Measurements from ENCODE around the gene OR10H1. TPM values are rescaled to one million over a fixed set of nuclear protein-coding genes. Genes with fewer than 3 reads are reported as not detected.
"Not testable (repeated sequence)": the region's sequence is repeated elsewhere in the genome, so short reads cannot be mapped to it uniquely, and the experiment has no call there.

The OR10H1 gene
- total RNA-seq, 2 donors from 2014 or later: not detected

GRCh38 chr19:15813916-15814315 lies 1.5 kb downstream of the OR10H1 start:
- Histone ChIP-seq H3K9me3 (no peaks in the 10 kb centered on the region), H3K27me3 (no peaks in the 10 kb centered on the region), H3K27ac (no peak overlapping the region), H3K4me1 (no peaks in the 10 kb centered on the region), H3K4me3 (no peak overlapping the region), H3K36me3 (replicated peaks in 1 of 2; ENCODE audit: insufficient read depth in 1 of 2, low read depth in 2 of 2) (no peaks in the 10 kb centered on the region)
- ATAC-seq: no peak
- intact Hi-C loops (cut with DNase I): no loop called here
- TF ChIP-seq CTCF (IDR thresholded peaks at IDR 0.05) (no peak), POLR2A (IDR thresholded peaks at IDR 0.05) (no peak)
- no peak for DNase-seq
- WGBS, 2 donors: 49 to 65% methylated on average over 7 of the region's 7 CpGs

- TF ChIP-seq POLR2A (IDR thresholded peaks at IDR 0.05) (no peak), CTCF (IDR thresholded peaks at IDR 0.05) (peak in 4 of 7 experiments; percentile 11 to 28 (median 18))
- Histone ChIP-seq H3K27ac (no peak overlapping the region), H3K4me3 (no peak overlapping the region), H3K4me1 (no peaks in the 10 kb centered on the region), H3K9me3 (no peaks in the 10 kb centered on the region), H3K27me3 (no peaks in the 10 kb centered on the region), H3K36me3 (replicated peaks in 1 of 2; ENCODE audit: insufficient read depth in 1 of 2, low read depth in 2 of 2) (no peaks in the 10 kb centered on the region)
- intact Hi-C loops (cut with DNase I): no loop called here
- ATAC-seq (no peak), DNase-seq (peak in 1 of 4 donors; percentile 11)
- WGBS, 2 donors: 7 to 13% methylated on average over 6 of the region's 6 CpGs
Measured at GRCh38 chr19:15812060-15812722, 3.3 kb downstream of the OR10H1 start.

GRCh38 chr19:15811476-15811875 lies 4.0 kb downstream of the OR10H1 start:
- DNase-seq (no peak), ATAC-seq (no peak)
- no peak for TF ChIP-seq CTCF (IDR thresholded peaks at IDR 0.05)
- no peak for TF ChIP-seq POLR2A (IDR thresholded peaks at IDR 0.05)
- 60 to 81% methylated on average over 2 to 4 of the region's 4 CpGs for WGBS, 2 donors
- intact Hi-C loops (cut with DNase I): no loop called here
- no peak overlapping the region for H3K27ac ChIP-seq
- H3K4me1 ChIP-seq: no peaks in the 10 kb centered on the region
- no peaks in the 10 kb centered on the region for H3K36me3 ChIP-seq (replicated peaks in 1 of 2; ENCODE audit: insufficient read depth in 1 of 2, low read depth in 2 of 2)
- H3K9me3 ChIP-seq: no peaks in the 10 kb centered on the region
- H3K4me3 ChIP-seq: no peak overlapping the region
- H3K27me3 ChIP-seq: no peaks in the 10 kb centered on the region

- ATAC-seq (no peak), DNase-seq (peak in 2 of 4 donors; percentile 10 to 25)
- Histone ChIP-seq H3K27ac (no peak overlapping the region), H3K4me3 (no peak overlapping the region), H3K36me3 (replicated peaks in 1 of 2; ENCODE audit: insufficient read depth in 1 of 2, low read depth in 2 of 2) (no peaks in the 10 kb centered on the region), H3K27me3 (no peaks in the 10 kb centered on the region), H3K4me1 (no peaks in the 10 kb centered on the region), H3K9me3 (no peaks in the 10 kb centered on the region)
- peak in 3 of 7 experiments; percentile 16 to 32 (median 26) for TF ChIP-seq CTCF (IDR thresholded peaks at IDR 0.05)
- no peak for TF ChIP-seq POLR2A (IDR thresholded peaks at IDR 0.05)
- intact Hi-C loops (cut with DNase I): no loop called here
- WGBS, 2 donors: 43 to 45% methylated on average over 7 of the region's 7 CpGs
Measured at GRCh38 chr19:15810335-15810734, 5.1 kb downstream of the OR10H1 start.

- intact Hi-C loops (cut with DNase I); H3K27ac ChIP-seq; H3K9me3 ChIP-seq; H3K27me3 ChIP-seq; DNase-seq; H3K4me3 ChIP-seq; ATAC-seq; H3K4me1 ChIP-seq; H3K36me3 ChIP-seq (replicated peaks in 1 of 2; ENCODE audit: insufficient read depth in 1 of 2, low read depth in 2 of 2): not testable (repeated sequence)
- whole genome bisulfite sequencing, 2 donors: 79 to 81% methylated on average over 16 to 17 of the region's 18 CpGs
Measured at GRCh38 chr19:15794279-15794678, 21.2 kb downstream of the OR10H1 start.
